Measurements from ENCODE around the gene LPP.
A peak's percentile ranks its signal among the peaks of the same experiment; 100 is the strongest.

LPP gene

DNA sequence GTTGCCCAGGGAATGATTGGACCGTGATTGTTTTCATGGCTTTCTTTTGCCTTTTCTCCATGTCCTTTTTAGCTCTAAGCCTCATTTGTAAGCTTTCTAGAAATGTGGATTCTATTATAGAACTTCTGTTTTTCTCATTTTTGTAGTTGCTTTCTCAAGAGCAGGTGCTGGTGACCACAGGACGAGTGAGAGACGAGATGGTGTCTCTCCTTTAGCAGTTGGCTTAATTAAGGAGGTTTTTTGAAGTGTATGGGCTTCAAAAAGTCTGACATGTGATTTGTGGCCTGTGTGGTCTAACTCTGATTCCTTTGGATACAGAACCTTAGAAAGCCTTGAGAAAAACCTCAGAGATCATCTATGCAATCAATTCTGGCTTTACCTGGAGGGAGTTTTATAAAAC lies 292.8 kb downstream of the LPP start:
- DNase-seq: peak in 1 of 5 experiments; percentile 33

GRCh38 chr3:188448813-188449212 lies 294.9 kb downstream of the LPP start:
- DNase-seq: no peak

- DNase-seq: no peak
These were observed 295.5 kb downstream of the LPP start for GRCh38 chr3:188449421-188449820.

GRCh38 chr3:188452158-188452772 lies 298.3 kb downstream of the LPP start:
- no peak for DNase-seq

DNA sequence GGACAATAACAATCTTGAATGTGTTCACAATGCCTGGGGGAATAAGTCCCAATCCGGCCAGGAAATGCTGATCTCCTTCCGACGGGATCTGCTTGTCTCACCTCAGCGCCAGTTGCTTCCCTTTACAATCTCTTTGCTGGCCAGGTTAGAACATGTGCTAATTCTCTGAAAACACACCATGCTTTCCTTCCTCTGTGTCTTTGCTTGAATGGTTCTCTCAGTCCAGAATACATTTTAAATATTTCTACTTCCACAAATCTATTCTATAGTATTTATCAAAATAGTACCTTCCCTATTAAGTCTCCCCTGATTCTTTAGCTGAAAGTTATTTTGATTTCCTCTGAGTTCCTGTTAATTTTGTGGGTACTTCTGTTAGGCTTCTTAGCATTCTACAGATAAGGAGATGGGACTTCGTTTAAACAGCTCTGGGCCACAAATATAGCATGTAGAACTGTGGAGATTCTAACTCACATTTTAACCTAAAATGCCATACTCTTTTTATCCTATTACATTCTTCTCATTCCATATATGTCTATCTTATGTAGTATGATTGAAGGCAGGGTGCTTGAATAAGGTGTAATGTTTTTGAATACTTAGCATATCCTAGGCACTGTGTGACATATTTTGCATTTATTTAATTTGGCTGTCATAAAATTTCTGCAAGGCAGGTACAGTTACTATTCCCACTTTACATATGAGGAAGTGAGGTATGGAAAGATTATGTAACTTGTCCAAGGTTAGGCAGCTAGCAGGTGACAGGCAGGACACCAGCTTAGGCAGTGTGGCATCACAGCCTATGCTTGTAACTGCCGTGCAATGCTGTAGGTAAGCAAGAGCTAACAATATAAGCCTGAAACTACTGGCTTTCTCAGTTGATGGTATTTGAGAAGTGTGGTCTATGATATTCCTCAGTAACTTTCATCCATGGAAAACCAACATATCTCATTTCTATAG lies 299.8 kb downstream of the LPP start:
- no peak for DNase-seq

DNA sequence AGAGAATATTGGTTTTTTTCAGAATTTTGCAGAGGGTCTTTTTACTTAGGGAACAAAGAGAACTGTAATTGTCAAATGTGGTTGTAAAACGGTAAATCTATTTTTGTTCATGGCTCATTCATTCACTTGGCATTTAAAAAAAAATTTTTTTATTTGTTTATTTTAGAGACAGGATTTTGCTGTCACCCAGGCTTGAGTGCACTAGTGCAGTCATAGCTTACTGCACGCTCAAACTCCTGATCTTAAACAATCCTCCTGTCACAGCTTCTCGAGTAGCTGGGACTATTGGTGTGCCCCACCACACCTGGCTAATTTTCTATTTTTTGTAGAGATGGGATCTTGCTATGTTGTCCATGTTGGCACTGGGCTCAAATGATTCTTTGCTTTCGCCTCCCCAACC lies 301.8 kb downstream of the LPP start:
- no peak for DNase-seq

DNA sequence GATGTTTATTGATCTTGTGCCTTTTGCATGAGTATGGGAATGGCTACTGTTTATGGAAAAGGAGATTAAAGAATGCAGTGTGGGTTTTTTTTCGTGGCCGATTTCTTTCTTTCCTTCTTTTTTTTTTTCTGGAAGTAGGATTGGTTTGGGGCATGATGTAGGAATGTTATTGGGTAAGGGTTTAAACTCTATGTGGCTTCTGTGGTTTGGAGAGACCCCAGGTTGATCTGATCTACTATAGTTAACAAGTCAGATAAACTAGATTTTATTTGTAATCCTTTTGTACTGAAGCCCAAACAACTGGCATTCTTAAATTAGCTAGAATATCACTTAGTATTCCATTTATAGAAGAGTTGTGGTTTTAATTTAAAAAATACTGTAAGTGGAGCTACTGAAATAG lies 304.8 kb downstream of the LPP start:
- no peak for DNase-seq

DNA sequence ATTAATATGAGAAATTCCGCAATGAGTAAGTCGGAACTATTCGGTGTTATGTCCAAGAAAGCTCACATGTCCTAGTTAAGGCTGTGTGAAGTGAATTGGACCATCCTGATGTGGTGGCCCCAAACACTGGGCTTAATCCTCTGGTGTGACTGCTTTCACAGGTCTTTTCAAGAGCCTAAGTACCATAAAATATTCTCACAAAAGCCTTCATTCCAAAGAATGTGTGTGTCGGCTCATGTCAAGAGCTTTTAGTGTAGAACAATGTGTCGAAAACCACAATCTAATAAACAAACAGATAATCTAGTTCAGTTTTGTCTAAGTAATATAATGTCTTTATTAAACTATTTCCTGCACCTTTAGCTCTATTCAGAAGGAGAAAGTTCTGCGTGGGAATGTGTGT lies 311.4 kb downstream of the LPP start:
- DNase-seq: no peak

GRCh38 chr3:188468196-188468595 lies 314.2 kb downstream of the LPP start:
- no peak for DNase-seq

DNA sequence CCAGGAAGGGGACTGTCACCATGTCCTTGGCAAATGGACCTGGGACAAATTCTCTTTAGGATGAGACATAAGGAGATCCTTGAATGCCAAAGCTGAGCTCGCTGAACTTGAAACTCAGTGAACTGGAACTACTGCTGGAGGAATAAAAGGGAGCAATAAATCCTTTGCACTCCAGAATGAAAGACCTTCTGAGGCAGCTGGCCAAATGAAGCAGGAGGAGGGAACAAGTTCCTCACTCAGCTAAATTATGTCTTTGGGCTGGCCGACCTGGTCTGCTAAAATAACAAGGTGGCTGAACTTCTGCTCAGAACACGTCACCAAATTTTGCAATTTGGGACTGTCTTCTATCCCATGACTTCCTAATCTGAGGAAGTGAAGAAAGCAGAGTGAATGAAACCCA lies 314.7 kb downstream of the LPP start:
- DNase-seq: no peak

DNA sequence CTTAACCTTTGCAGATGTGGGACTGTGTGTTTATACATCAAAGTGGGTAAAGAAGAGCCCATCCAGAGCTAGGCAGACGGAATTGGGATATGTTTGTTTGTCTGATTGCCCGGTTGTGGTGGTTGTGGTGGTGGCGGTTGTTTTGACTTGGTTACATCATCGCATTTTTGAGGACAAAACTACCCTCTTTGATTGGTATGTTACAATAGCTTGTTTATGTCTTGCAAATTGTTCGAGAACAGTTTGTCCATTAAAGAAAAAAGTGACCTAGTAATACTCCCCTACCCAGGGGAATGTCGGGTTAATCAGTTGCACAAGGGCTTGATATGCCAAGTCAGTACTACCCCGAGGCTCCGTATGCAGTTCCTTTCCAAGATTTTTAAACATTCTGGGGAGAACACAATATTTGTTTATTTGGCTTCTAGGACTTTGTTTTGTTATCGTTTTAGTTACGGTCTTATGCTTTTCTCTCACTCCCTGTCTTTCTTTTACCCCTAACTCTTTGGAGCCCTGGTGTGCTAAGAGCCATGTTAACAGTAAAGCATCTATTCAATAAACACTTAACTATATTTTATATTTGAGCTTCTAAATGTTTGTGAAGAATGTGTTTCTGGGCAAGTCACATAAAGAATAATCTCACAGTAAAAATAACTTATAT lies 315.4 kb downstream of the LPP start:
- no peak for DNase-seq

GRCh38 chr3:188470508-188471130 lies 316.7 kb downstream of the LPP start:
- no peak for DNase-seq

- no peak for DNase-seq
These were observed 317.8 kb downstream of the LPP start for GRCh38 chr3:188471723-188472122.

GRCh38 chr3:188472336-188472735 lies 318.4 kb downstream of the LPP start:
- DNase-seq: no peak

DNA sequence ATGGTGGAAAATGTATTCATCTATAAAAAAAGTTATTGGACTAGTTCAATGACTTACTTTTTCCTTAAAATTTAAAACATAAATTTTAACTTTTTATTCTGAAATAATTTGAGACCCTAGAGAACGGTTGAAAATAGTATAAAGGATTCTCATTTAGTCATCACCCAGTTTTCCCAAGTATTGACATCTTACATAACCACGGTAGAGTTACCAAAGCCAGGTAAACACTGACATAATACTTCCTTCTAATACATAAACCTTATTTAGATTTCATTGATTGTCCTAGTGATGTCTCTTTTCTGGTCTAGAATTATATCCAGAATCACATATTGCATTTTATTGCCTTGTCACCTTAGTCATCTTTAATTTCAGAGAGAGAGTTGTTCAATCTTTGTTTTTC lies 319.1 kb downstream of the LPP start:
- no peak for DNase-seq

- DNase-seq: no peak
These were observed 319.8 kb downstream of the LPP start for GRCh38 chr3:188473591-188474288.

GRCh38 chr3:188476935-188477334 lies 323.0 kb downstream of the LPP start:
- DNase-seq: no peak

GRCh38 chr3:188480011-188480410 lies 326.1 kb downstream of the LPP start:
- DNase-seq: no peak

DNA sequence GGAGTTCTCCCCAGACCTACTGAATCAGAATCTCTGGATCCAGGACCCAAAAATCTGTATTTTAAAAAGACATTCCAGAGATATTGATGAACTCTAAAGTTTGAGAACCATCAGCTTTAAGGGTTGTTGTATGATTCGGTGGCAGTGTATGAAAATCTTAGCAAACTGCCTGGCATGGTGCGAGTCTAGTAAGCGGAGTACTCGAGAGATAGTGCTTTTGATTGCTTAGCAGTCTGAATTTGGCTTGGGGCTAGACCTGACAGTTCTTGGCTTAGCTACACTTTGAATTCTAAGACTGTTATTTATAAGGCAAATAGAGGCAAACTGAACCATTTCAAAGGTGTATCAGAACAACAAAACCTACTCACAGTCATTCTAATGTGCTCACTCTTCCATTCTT lies 329.0 kb downstream of the LPP start:
- DNase-seq: no peak

DNA sequence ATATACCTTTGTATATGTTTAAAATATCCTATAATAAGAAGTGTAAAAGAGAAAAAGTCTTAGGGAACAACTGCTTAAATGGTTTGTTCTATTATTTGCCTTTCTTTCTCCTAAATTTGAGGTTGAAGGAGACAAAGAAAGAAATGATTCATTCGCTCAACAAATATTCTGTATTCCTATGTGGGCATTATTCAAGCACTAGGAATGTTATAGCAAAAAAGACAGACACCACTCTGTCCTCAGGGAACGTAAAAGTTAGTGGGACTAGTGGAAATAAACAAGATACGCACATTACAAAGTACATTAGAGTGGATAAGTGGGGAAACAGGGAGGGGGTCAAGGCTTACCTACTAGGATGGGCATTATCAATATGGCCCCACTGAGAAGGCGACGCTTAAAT lies 332.2 kb downstream of the LPP start:
- DNase-seq: no peak

GRCh38 chr3:188486952-188487351 lies 333.0 kb downstream of the LPP start:
- DNase-seq: no peak

DNA sequence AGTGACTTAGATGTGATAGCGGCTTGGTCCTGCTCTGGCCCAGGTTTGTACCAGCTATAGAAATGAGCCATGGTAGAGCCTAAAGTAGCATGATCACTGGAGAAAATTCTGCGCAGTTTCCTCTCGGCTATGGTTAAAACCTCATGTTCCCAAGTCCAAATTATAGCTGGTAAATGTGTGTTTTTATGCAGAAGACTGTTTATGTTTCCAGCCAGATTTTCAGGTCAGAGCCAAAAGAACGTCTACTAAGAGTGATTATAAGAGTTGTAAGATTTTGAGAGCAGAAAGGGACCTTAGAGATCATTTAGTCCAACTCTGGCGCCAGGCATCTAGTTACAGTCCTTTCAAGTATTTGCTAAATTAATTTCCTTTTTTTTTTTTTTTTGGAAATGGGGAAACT lies 333.7 kb downstream of the LPP start:
- DNase-seq: no peak

DNA sequence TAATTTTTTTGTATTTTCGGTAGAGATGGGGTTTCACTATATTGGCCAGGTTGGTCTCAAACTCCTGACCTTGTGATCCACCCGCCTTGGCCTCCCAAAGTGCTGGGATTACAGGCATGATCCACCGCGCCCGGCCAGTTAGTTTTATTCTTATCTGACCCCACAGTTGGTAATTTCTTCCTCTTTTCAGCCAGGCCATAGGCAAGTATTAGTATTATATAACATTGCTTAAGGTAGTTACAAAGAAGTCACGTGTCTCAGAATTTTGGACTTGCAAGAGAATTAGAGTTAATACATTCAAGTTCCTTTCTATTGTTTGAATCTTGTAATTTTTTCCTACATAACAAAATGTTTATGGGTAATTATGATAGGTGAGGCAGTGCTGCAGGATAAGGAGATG lies 334.8 kb downstream of the LPP start:
- DNase-seq: no peak

All from T-helper 2 cell (primary cell).